CD4-positive, alpha-beta memory T cell (primary cell): ENCODE results near the gene PLCB1. TPM values are rescaled to one million over a fixed set of nuclear protein-coding genes. Genes with fewer than 3 reads are reported as not detected.

Experiments used
- CTCF ChIA-PET: fragments of 350-600 bp; sonication (Branson Sonifier 250); formaldehyde crosslinking; loops from one replicate; lab custom pipeline; 2021; ENCODE audit warnings: inconsistent platforms; ENCODE audit not compliant: partially characterized antibody; lab: Charles Lee
- POLR2A ChIA-PET: fragments of 350-600 bp; sonication (Branson Sonifier 250); formaldehyde crosslinking; loops from one replicate; lab custom pipeline; 2021; ENCODE audit not compliant: partially characterized antibody; lab: Charles Lee
- DNase-seq, 5 donors: peaks; one replicate each; pipeline versions ENCODE4 v3.0.0 to v3.0.0-alpha.2; 2020 to 2022; ENCODE audit warnings: mixed read lengths in 1 of 5
- H3K27ac ChIP-seq: one replicate; pipeline ENCODE4 v1.7.0; 2013; ENCODE audit warnings: low read depth, low read length
- H3K27me3 ChIP-seq: 2 replicates; pipeline ENCODE4 v1.7.0; 2013; ENCODE audit warnings: mild to moderate bottlenecking, low read length, moderate library complexity; ENCODE audit not compliant: insufficient read depth
- H3K36me3 ChIP-seq: 2 replicates; pipeline ENCODE4 v1.7.0; 2013; ENCODE audit warnings: mild to moderate bottlenecking, low read length, moderate library complexity; ENCODE audit not compliant: insufficient read depth
- H3K4me1 ChIP-seq: 2 replicates; pipeline ENCODE4 v1.7.0; 2013; ENCODE audit warnings: mild to moderate bottlenecking, low read length, moderate library complexity; ENCODE audit not compliant: insufficient read depth
- H3K4me3 ChIP-seq, 2 donors: one replicate each; pipeline ENCODE4 v1.7.0; 2013; ENCODE audit warnings: low read length in 2 of 2, mild to moderate bottlenecking in 1 of 2
- H3K9me3 ChIP-seq, 2 donors: one replicate each; pipeline ENCODE4 v1.7.0; 2013; ENCODE audit warnings: low read length in 2 of 2, control low read depth in 1 of 2; ENCODE audit not compliant: control insufficient read depth in 1 of 2
- H3K27ac Mint-ChIP-seq, 7 donors: one replicate each; pipeline ENCODE4 v1.8.0; 2020 to 2021; ENCODE audit warnings: mixed read lengths in 7 of 7, mild to moderate bottlenecking in 6 of 7, inconsistent platforms in 3 of 7, moderate library complexity in 3 of 7
- H3K27me3 Mint-ChIP-seq, 2 donors: one replicate each; pipeline ENCODE4 v1.8.0; 2020 to 2021; ENCODE audit warnings: mixed read lengths in 2 of 2
- H3K36me3 Mint-ChIP-seq, 2 donors: one replicate each; pipeline ENCODE4 v1.8.0; 2020 to 2021; ENCODE audit warnings: mixed read lengths in 2 of 2, inconsistent platforms in 1 of 2, mild to moderate bottlenecking in 1 of 2
- H3K4me1 Mint-ChIP-seq, 4 donors: one replicate each; pipeline ENCODE4 v1.8.0; 2020 to 2021; ENCODE audit warnings: mixed read lengths in 4 of 4, mild to moderate bottlenecking in 1 of 4
- H3K4me3 Mint-ChIP-seq, 8 donors: one replicate each; pipeline ENCODE4 v1.8.0; 2020 to 2021; ENCODE audit warnings: mixed read lengths in 8 of 8, mild to moderate bottlenecking in 7 of 8, moderate library complexity in 6 of 8, inconsistent platforms in 3 of 8
- H3K9me3 Mint-ChIP-seq, 8 donors: one replicate each; pipeline ENCODE4 v1.8.0; 2020 to 2021; ENCODE audit warnings: mixed read lengths in 8 of 8, mild to moderate bottlenecking in 5 of 8, inconsistent platforms in 3 of 8, moderate library complexity in 1 of 8
- intact Hi-C: fragments of 100-400 bp; cut with micrococcal nuclease; formaldehyde crosslinking; loops from one replicate; pipeline ENCODE4 v1.15.1; 2023
- polyA plus RNA-seq, 2 donors: library from polyadenylated mRNA; unstranded; fragments of 300-500 nt; fragmentation: Illumina TruSeq; gene quantifications; one replicate each; pipeline ENCODE4 v1.2.3, GENCODE V29; 2021
- total RNA-seq, 2 experiments: library from RNA; stranded (reverse); gene quantifications; one replicate each; pipeline ENCODE4 v1.2.3, GENCODE V29; 2021

The PLCB1 gene
- total and polyA plus RNA-seq, 4 experiments from 2014 or later = 5.5 to 9.6 (median 8.2) TPM

DNA sequence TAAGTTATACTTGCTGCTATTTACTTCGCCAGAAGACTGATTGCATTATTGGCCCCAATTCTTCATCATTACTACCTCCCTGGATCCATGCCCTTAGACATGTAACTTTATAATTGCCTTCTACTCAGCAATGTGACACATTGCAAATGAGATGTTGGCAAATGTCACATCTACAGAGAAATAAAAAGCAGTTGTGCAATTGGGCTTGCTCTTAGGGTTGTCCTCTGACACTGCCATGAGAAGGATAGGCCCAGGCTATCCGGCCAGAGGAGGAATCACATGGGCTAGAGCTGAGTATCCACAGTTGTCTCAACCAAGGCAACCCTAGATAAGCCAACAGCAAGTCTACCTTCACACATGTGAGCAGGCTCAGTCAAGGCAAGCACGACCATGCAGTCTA, 447.0 kb downstream of the PLCB1 start:
- H3K36me3 Mint-ChIP-seq = no peaks in the 10 kb centered on the region
- H3K27me3 Mint-ChIP-seq = no peaks in the 10 kb centered on the region
- H3K9me3 Mint-ChIP-seq = peaks cover 0 to 2% (median 0%) of the 10 kb centered on the region in 8 donors
- DNase-seq = no peak
- Histone ChIP-seq H3K27ac (no peak overlapping the region), H3K4me3 (no peak overlapping the region), H3K36me3 (no peaks in the 10 kb centered on the region), H3K27me3 (no peaks in the 10 kb centered on the region), H3K9me3 (no peaks in the 10 kb centered on the region), H3K4me1 (no peaks in the 10 kb centered on the region)
- no peaks in the 10 kb centered on the region for H3K4me1 Mint-ChIP-seq
- ChIA-PET CTCF (no interaction called here), POLR2A (no interaction called here)
- intact Hi-C loops = no loop called here
- H3K27ac Mint-ChIP-seq = no peak overlapping the region
- no peak overlapping the region for H3K4me3 Mint-ChIP-seq

DNA sequence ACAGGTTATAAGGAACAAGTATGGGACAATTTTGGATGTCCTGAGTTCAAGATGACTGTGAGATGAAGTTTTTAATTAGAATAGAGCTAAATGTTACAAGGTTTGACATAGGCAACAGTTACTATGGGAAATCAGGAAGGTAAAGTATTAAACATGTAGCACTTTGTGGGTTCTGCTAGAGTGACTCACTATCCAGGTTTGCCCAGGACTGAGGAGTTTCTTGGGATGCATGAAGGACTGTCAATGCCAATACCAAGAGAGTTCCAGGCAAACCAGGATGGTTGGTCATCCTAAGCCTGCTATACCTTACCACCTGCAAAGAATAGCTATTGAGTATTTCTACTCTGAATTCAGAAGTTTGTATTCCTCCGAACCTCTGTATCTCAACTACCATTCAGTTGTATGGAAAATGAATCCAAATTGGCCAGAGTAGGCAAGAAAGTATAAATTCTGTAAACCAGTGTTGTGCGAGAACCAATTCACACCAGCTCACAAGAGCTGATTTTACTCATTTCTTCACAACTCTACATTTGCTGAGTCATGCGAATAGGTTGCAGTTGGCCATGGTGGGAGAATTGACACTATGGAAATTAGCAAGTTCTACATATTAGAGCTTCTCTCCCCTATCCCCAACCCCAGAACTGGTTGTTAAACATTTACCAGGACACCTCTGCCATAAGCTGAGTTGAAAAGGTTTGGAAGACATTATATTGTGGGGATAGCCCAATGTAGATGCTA, 449.5 kb downstream of the PLCB1 start:
- Mint-ChIP-seq H3K27me3 (no peaks in the 10 kb centered on the region), H3K4me1 (no peaks in the 10 kb centered on the region), H3K36me3 (no peaks in the 10 kb centered on the region), H3K4me3 (no peak overlapping the region), H3K27ac (no peak overlapping the region), H3K9me3 (peaks cover 0 to 2% (median 0%) of the 10 kb centered on the region in 8 donors)
- H3K27ac ChIP-seq = no peak overlapping the region
- H3K36me3 ChIP-seq = no peaks in the 10 kb centered on the region
- intact Hi-C loops = no loop called here
- H3K9me3 ChIP-seq = no peaks in the 10 kb centered on the region
- no peak for DNase-seq
- no peak overlapping the region for H3K4me3 ChIP-seq
- no peaks in the 10 kb centered on the region for H3K4me1 ChIP-seq
- no peaks in the 10 kb centered on the region for H3K27me3 ChIP-seq
- CTCF ChIA-PET = no interaction called here
- POLR2A ChIA-PET = no interaction called here

GRCh38 chr20:8583012-8583565, 451.0 kb downstream of the PLCB1 start:
- Histone ChIP-seq H3K27me3 (no peaks in the 10 kb centered on the region), H3K9me3 (no peaks in the 10 kb centered on the region), H3K27ac (no peak overlapping the region), H3K4me3 (no peak overlapping the region), H3K36me3 (no peaks in the 10 kb centered on the region), H3K4me1 (no peaks in the 10 kb centered on the region)
- Mint-ChIP-seq H3K4me3 (no peak overlapping the region), H3K27ac (no peak overlapping the region), H3K9me3 (peaks cover 0 to 2% (median 0%) of the 10 kb centered on the region in 8 donors), H3K27me3 (no peaks in the 10 kb centered on the region), H3K36me3 (no peaks in the 10 kb centered on the region), H3K4me1 (no peaks in the 10 kb centered on the region)
- ChIA-PET CTCF (no interaction called here), POLR2A (no interaction called here)
- intact Hi-C loops = no loop called here
- no peak for DNase-seq

- Histone ChIP-seq H3K27me3 (no peaks in the 10 kb centered on the region), H3K9me3 (no peaks in the 10 kb centered on the region), H3K4me3 (no peak overlapping the region), H3K27ac (no peak overlapping the region), H3K36me3 (no peaks in the 10 kb centered on the region), H3K4me1 (no peaks in the 10 kb centered on the region)
- Mint-ChIP-seq H3K27ac (no peak overlapping the region), H3K4me1 (no peaks in the 10 kb centered on the region), H3K36me3 (peaks cover 0 to under 1% of the 10 kb centered on the region in 2 donors), H3K9me3 (peaks cover 0 to 2% (median 0%) of the 10 kb centered on the region in 8 donors), H3K27me3 (no peaks in the 10 kb centered on the region), H3K4me3 (no peak overlapping the region)
- ChIA-PET CTCF (no interaction called here), POLR2A (no interaction called here)
- no peak for DNase-seq
- intact Hi-C loops = no loop called here
These were observed 451.5 kb downstream of the PLCB1 start for GRCh38 chr20:8583566-8584043.

DNA sequence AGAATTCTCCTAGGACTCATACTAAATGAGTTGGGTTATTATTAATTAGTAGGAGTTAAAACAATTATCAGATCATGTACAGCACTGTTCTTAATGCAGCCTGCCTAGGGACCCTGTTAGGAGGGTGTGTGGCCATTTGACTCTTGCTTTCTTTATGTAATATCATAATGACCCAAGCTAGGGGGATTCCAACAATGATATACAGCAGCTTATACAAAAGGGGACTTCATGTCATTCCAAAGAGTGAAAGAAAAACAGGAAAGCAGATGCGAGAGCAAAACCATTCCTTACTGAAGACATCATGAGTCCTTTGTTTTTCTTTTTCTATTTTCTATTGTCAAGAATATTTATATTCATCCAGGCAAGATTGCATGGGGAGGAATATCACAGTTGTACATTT, 455.2 kb downstream of the PLCB1 start:
- POLR2A ChIA-PET = no interaction called here
- no peaks in the 10 kb centered on the region for H3K9me3 ChIP-seq
- Mint-ChIP-seq H3K4me3 (no peak overlapping the region), H3K27ac (no peak overlapping the region), H3K4me1 (peaks cover 0 to 1% (median 0%) of the 10 kb centered on the region in 4 donors), H3K9me3 (peaks cover 0 to 4% (median 0%) of the 10 kb centered on the region in 8 donors), H3K27me3 (no peaks in the 10 kb centered on the region), H3K36me3 (peaks cover 2 to 3% of the 10 kb centered on the region in 2 donors)
- no peaks in the 10 kb centered on the region for H3K27me3 ChIP-seq
- no peak for DNase-seq
- intact Hi-C loops = no loop called here
- no peak overlapping the region for H3K4me3 ChIP-seq
- no peak overlapping the region for H3K27ac ChIP-seq
- H3K36me3 ChIP-seq = no peaks in the 10 kb centered on the region
- H3K4me1 ChIP-seq = no peaks in the 10 kb centered on the region
- CTCF ChIA-PET = no interaction called here

GRCh38 chr20:8587810-8588209, 455.7 kb downstream of the PLCB1 start:
- Histone ChIP-seq H3K36me3 (no peaks in the 10 kb centered on the region), H3K4me1 (no peaks in the 10 kb centered on the region), H3K9me3 (no peaks in the 10 kb centered on the region), H3K27ac (no peak overlapping the region), H3K27me3 (no peaks in the 10 kb centered on the region), H3K4me3 (no peak overlapping the region)
- no peaks in the 10 kb centered on the region for H3K27me3 Mint-ChIP-seq
- no peak overlapping the region for H3K4me3 Mint-ChIP-seq
- H3K27ac Mint-ChIP-seq = no peak overlapping the region
- POLR2A ChIA-PET = no interaction called here
- DNase-seq = no peak
- H3K36me3 Mint-ChIP-seq = peaks cover 2 to 3% of the 10 kb centered on the region in 2 donors
- peaks cover 0 to 1% (median 0%) of the 10 kb centered on the region in 4 donors for H3K4me1 Mint-ChIP-seq
- intact Hi-C loops = no loop called here
- CTCF ChIA-PET = no interaction called here
- H3K9me3 Mint-ChIP-seq = peaks cover 0 to 4% (median 0%) of the 10 kb centered on the region in 8 donors

DNA sequence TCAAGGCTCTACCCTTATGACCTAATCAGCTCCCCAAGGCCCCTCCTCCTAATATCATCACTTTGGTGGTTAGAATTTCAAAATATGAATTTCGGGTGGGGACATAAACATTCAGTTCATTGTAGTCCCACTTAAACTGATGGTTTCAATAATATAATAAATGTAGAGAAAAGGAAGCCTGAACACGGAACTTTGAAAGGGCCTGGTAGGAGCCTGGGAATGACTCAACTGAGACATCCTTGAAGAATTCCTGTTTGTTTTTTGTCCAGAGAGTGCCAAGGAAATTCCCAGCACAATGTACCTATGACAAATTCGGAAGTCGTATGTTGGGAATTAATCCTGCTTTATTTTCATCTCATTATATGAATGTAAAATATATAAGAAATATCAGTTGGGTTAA, 457.9 kb downstream of the PLCB1 start:
- intact Hi-C loops = no loop called here
- Histone ChIP-seq H3K36me3 (no peaks in the 10 kb centered on the region), H3K27me3 (no peaks in the 10 kb centered on the region), H3K4me1 (no peaks in the 10 kb centered on the region), H3K9me3 (no peaks in the 10 kb centered on the region), H3K27ac (no peak overlapping the region), H3K4me3 (no peak overlapping the region)
- H3K4me3 Mint-ChIP-seq = no peak overlapping the region
- H3K27ac Mint-ChIP-seq = no peak overlapping the region
- H3K4me1 Mint-ChIP-seq = peaks cover 0 to 1% (median 0%) of the 10 kb centered on the region in 4 donors
- DNase-seq = no peak
- no peaks in the 10 kb centered on the region for H3K27me3 Mint-ChIP-seq
- POLR2A ChIA-PET = no interaction called here
- peaks cover 0 to 9% (median 3%) of the 10 kb centered on the region in 8 donors for H3K9me3 Mint-ChIP-seq
- H3K36me3 Mint-ChIP-seq = peaks cover 2 to 3% of the 10 kb centered on the region in 2 donors
- CTCF ChIA-PET = no interaction called here
